HCT116 (cell line): ENCODE results near the gene ADIPOR2. TPM values are rescaled to one million over a fixed set of nuclear protein-coding genes. Genes with fewer than 3 reads are reported as not detected.

ENCODE experiments used
- ATAC-seq: fragments of 200-7000 bp; cut with Tn5 transposase; 2 replicates; pipeline ENCODE4 v1.9.1; 2020; ENCODE audit warnings: mild to moderate bottlenecking, moderate library complexity
- BruUV-seq: library from RNA; stranded (reverse); fragments of 400-500 nt; replicated peaks from 2 replicates; lab custom pipeline; 2021; lab: Mats Ljungman, UMichigan
- CTCF ChIA-PET: fragments of 300-600 bp; sonication (Branson Sonifier 250); formaldehyde crosslinking; loops from one replicate; lab custom pipeline; 2021; ENCODE audit warnings: antibody characterized with exemption; lab: Charles Lee
- POLR2A ChIA-PET: fragments of 300-600, 350-600 bp; sonication (Branson Sonifier 250); formaldehyde crosslinking; loops from one replicate; lab custom pipeline; 2021; ENCODE audit warnings: antibody characterized with exemption; lab: Charles Lee
- RAD21 ChIA-PET, 2 experiments: fragments of 300-600 bp; sonication (Branson Sonifier 250); formaldehyde crosslinking; loops; one replicate each; lab custom pipeline; 2023; ENCODE audit warnings: low total read pairs in 2 of 2; ENCODE audit not compliant: uncharacterized antibody in 2 of 2, unreplicated experiment in 2 of 2, low non-redundant PET in 1 of 2; lab: Charles Lee
- DNase-seq: peaks from one replicate; pipeline ENCODE4 v3.0.0-alpha.2; 2010; ENCODE audit warnings: low read depth, low spot score
- H2AFZ ChIP-seq: fragments of 200-600 bp; shearing (Covaris generic), sonication (generic); 2 replicates; pipeline ENCODE4 v1.6.1; 2017; ENCODE audit warnings: low read depth, mixed run types, mixed read lengths, antibody characterized with exemption, low read length; ENCODE audit not compliant: poor library complexity, severe bottlenecking
- H3K27ac ChIP-seq: 2 replicates; pipeline ENCODE4 v1.5.1; 2012; ENCODE audit warnings: low read depth, low read length
- H3K27me3 ChIP-seq: fragments of 200-600 bp; sonication (generic); 2 replicates; pipeline ENCODE4 v1.6.1; 2016; ENCODE audit warnings: mixed run types, low read length, mixed read lengths; ENCODE audit not compliant: insufficient read depth
- H3K36me3 ChIP-seq, 2 experiments: fragments of 200-500 bp in 1 of 2; fragments of 200-600 bp in 1 of 2; sonication (Bioruptor generic) in 1 of 2; sonication (generic) in 1 of 2; 2 replicates each; pipeline versions ENCODE4 v1.5.1 to v1.6.1; 2014 to 2016; ENCODE audit warnings: low read length in 2 of 2, inconsistent platforms in 1 of 2, mixed read lengths in 1 of 2, mixed run types in 1 of 2; ENCODE audit not compliant: insufficient read depth in 2 of 2, control insufficient read depth in 1 of 2
- H3K4me1 ChIP-seq, 2 experiments: fragments of 200-600 bp in 1 of 2; sonication (generic) in 1 of 2; 2 replicates each; pipeline versions ENCODE4 v1.5.1 to v1.6.1; 2012 to 2017; ENCODE audit warnings: low read length in 2 of 2, inconsistent platforms in 1 of 2, mild to moderate bottlenecking in 1 of 2, mixed read lengths in 1 of 2, mixed run types in 1 of 2, moderate library complexity in 1 of 2; ENCODE audit not compliant: insufficient read depth in 2 of 2, control insufficient read depth in 1 of 2
- H3K4me2 ChIP-seq: fragments of 200-600 bp; sonication (generic); 2 replicates; pipeline ENCODE4 v1.6.1; 2017; ENCODE audit warnings: mixed run types, low read length, mixed read lengths
- H3K4me3 ChIP-seq, 2 experiments: fragments of 200-600 bp in 1 of 2; sonication (generic) in 1 of 2; replicated peaks in 1 of 2; 2 replicates each; pipeline ENCODE4 v1.5.1; 2011 to 2016; ENCODE audit warnings: low read length in 2 of 2, control low read depth in 1 of 2, low read depth in 1 of 2, mild to moderate bottlenecking in 1 of 2, mixed read lengths in 1 of 2, mixed run types in 1 of 2
- H3K79me2 ChIP-seq: fragments of 200-600 bp; sonication (generic); 2 replicates; pipeline ENCODE4 v1.6.1; 2017; ENCODE audit warnings: mild to moderate bottlenecking, mixed run types, low read length, moderate library complexity, mixed read lengths; ENCODE audit not compliant: insufficient read depth
- H3K9ac ChIP-seq: fragments of 200-600 bp; sonication (generic); 2 replicates; pipeline ENCODE4 v1.6.1; 2016; ENCODE audit warnings: low read length, mixed read lengths
- H3K9me2 ChIP-seq: fragments of 200-600 bp; sonication (generic), shearing (Covaris generic); 2 replicates; pipeline ENCODE4 v1.6.1; 2017; ENCODE audit warnings: mixed run types, mild to moderate bottlenecking, moderate library complexity; ENCODE audit not compliant: insufficient read depth
- H3K9me3 ChIP-seq, 2 experiments: fragments of 200-500 bp in 1 of 2; fragments of 200-600 bp in 1 of 2; sonication (Bioruptor generic) in 1 of 2; sonication (generic) in 1 of 2; 2 replicates each; pipeline ENCODE4 v1.6.1; 2014 to 2017; ENCODE audit warnings: low read length in 2 of 2, mixed read lengths in 2 of 2, inconsistent platforms in 1 of 2, low read depth in 1 of 2, mild to moderate bottlenecking in 1 of 2, mixed run types in 1 of 2, moderate library complexity in 1 of 2; ENCODE audit not compliant: control insufficient read depth in 1 of 2, insufficient read depth in 1 of 2
- H4K20me1 ChIP-seq: fragments of 200-600 bp; sonication (generic), shearing (Covaris generic); 2 replicates; pipeline ENCODE4 v1.6.1; 2017; ENCODE audit warnings: mixed run types, mild to moderate bottlenecking, moderate library complexity; ENCODE audit not compliant: insufficient read depth
- CBX3 ChIP-seq: IDR thresholded peaks from 2 replicates; pipeline ENCODE4 v1.6.1; 2012; ENCODE audit warnings: low read depth
- CEBPB ChIP-seq: IDR thresholded peaks from 2 replicates; pipeline ENCODE4 v1.6.1; 2012; ENCODE audit warnings: low read depth
- CTCF ChIP-seq, 3 experiments: fragments of 200-600 bp in 1 of 3; sonication (generic) in 1 of 3; IDR thresholded peaks in 2 of 3; conservative IDR thresholded peaks in 1 of 3; 2 replicates each; pipeline ENCODE4 v1.5.1; 2012 to 2017; ENCODE audit warnings: low read depth in 2 of 3, low read length in 2 of 3, antibody characterized with exemption in 1 of 3, borderline replicate concordance in 1 of 3, control low read depth in 1 of 3, mild to moderate bottlenecking in 1 of 3, mixed read lengths in 1 of 3, mixed run types in 1 of 3, moderate library complexity in 1 of 3; ENCODE audit not compliant: insufficient read depth in 1 of 3
- ELF1 ChIP-seq: IDR thresholded peaks from 2 replicates; pipeline ENCODE4 v1.6.1; 2012; ENCODE audit warnings: low read depth, borderline replicate concordance
- EZH2 ChIP-seq: fragments of 200-600 bp; sonication (generic); IDR thresholded peaks from 2 replicates; pipeline ENCODE4 v1.6.1; 2017; ENCODE audit warnings: antibody characterized with exemption, mixed run types
- EZH2phosphoT487 ChIP-seq: fragments of 200-600 bp; IDR thresholded peaks from 2 replicates; pipeline ENCODE4 v1.6.1; 2018; ENCODE audit warnings: antibody characterized with exemption, borderline replicate concordance
- FOSL1 ChIP-seq: IDR thresholded peaks from 2 replicates; pipeline ENCODE4 v1.6.1; 2012; ENCODE audit warnings: low read depth
- JUND ChIP-seq: IDR thresholded peaks from 2 replicates; pipeline ENCODE4 v1.6.1; 2012
- MAX ChIP-seq: IDR thresholded peaks from 2 replicates; pipeline ENCODE4 v1.6.1; 2012
- POLR2A ChIP-seq: IDR thresholded peaks from 2 replicates; pipeline ENCODE4 v1.7.0; 2011; ENCODE audit warnings: borderline replicate concordance; ENCODE audit not compliant: insufficient read depth, insufficient read length; ENCODE audit errors: extremely low read depth
- POLR2AphosphoS5 ChIP-seq: IDR thresholded peaks from 2 replicates; pipeline ENCODE4 v1.6.1; 2011; ENCODE audit warnings: mild to moderate bottlenecking, low read depth, low read length, moderate library complexity
- RAD21 ChIP-seq: IDR thresholded peaks from 2 replicates; pipeline ENCODE4 v1.6.1; 2012; ENCODE audit warnings: low read depth, mild to moderate bottlenecking
- SIN3A ChIP-seq: IDR thresholded peaks from 2 replicates; pipeline ENCODE4 v1.6.1; 2012; ENCODE audit warnings: low read depth
- SP1 ChIP-seq: IDR thresholded peaks from 2 replicates; pipeline ENCODE4 v1.6.1; 2012; ENCODE audit warnings: low read depth
- SRF ChIP-seq: IDR thresholded peaks from 2 replicates; pipeline ENCODE4 v1.6.1; 2012; ENCODE audit warnings: low read depth
- TCF7L2 ChIP-seq: IDR thresholded peaks from 2 replicates; pipeline ENCODE4 v1.7.0; 2011; ENCODE audit warnings: borderline replicate concordance, inconsistent platforms; ENCODE audit not compliant: insufficient read depth, insufficient read length; ENCODE audit errors: extremely low read depth
- YY1 ChIP-seq: IDR thresholded peaks from 2 replicates; pipeline ENCODE4 v1.6.1; 2011; ENCODE audit warnings: low read length, low read depth, moderate library complexity, mild to moderate bottlenecking; ENCODE audit not compliant: insufficient replicate concordance; ENCODE audit errors: extremely low read depth
- ZBTB33 ChIP-seq: IDR thresholded peaks from 2 replicates; pipeline ENCODE4 v1.6.1; 2011; ENCODE audit warnings: mild to moderate bottlenecking, low read length, moderate library complexity; ENCODE audit not compliant: insufficient replicate concordance; ENCODE audit errors: extremely low read depth
- ZFX ChIP-seq: fragments of 450-650 bp; IDR thresholded peaks from 2 replicates; pipeline ENCODE4 v1.6.1; 2017
- intact Hi-C: fragments of 100-400 bp; cut with micrococcal nuclease; formaldehyde crosslinking; loops from 2 replicates; pipeline ENCODE4 v1.10.0; 2022
- total RNA-seq: library from RNA; stranded (reverse); gene quantifications from one replicate; pipeline ENCODE4 v1.2.1, GENCODE V29; 2021; ENCODE audit not compliant: unreplicated experiment
- TF ChIP-seq, protein P1 (sequence below): IDR thresholded peaks from 2 replicates; pipeline ENCODE4 v1.6.1; 2012

Gene ADIPOR2
- total RNA-seq, 1 experiment from 2014 or later, result 69.9 TPM

GRCh38 chr12:1815814-1816729, 125.2 kb downstream of the ADIPOR2 start:
- H3K27ac ChIP-seq, result no peak overlapping the region
- POLR2A ChIA-PET, result no interaction called here
- H3K79me2 ChIP-seq, result no peaks in the 10 kb centered on the region
- H2AFZ ChIP-seq, result no peak overlapping the region
- no peaks in the 10 kb centered on the region for H3K4me1 ChIP-seq
- no peaks in the 10 kb centered on the region for H3K9me3 ChIP-seq
- ATAC-seq (no peak), DNase-seq (no peak)
- no peak overlapping the region for H3K9ac ChIP-seq
- H3K4me3 ChIP-seq, result no peak overlapping the region
- no TSS peak for BruUV-seq
- TF ChIP-seq POLR2A (no peak), SRF (no peak), RAD21 (no peak), EZH2 (no peak), JUND (no peak), SP1 (no peak), MAX (no peak), SIN3A (no peak), ZBTB33 (no peak), CBX3 (no peak), ZFX (no peak), FOSL1 (no peak), TCF7L2 (no peak), CTCF (IDR thresholded peaks at IDR 0.05 in 2 of 3, conservative IDR thresholded peaks at IDR 0.05 in 1 of 3; ENCODE audit: borderline replicate concordance in 1 of 3, insufficient read depth in 1 of 3, low read depth in 2 of 3, low read length in 2 of 3) (no peak), EZH2phosphoT487 (no peak), CEBPB (no peak), ELF1 (no peak), POLR2AphosphoS5 (no peak), YY1 (no peak)
- TF ChIP-seq, protein P1, sequence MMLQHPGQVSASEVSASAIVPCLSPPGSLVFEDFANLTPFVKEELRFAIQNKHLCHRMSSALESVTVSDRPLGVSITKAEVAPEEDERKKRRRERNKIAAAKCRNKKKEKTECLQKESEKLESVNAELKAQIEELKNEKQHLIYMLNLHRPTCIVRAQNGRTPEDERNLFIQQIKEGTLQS, result no peak
- H4K20me1 ChIP-seq, result no peaks in the 10 kb centered on the region
- RAD21 ChIA-PET, result no interaction called here
- no peak overlapping the region for H3K4me2 ChIP-seq
- no peaks in the 10 kb centered on the region for H3K36me3 ChIP-seq
- intact Hi-C loops, result no loop called here
- H3K27me3 ChIP-seq, result peaks cover 3% of the 10 kb centered on the region; the same call in 1 of the 2 replicates
- CTCF ChIA-PET, result no interaction called here
- no peaks in the 10 kb centered on the region for H3K9me2 ChIP-seq
